C4-2B (cell line): ENCODE data around the gene RPP38.

ENCODE experiments used
- H3K27ac ChIP-seq: fragments of 450-650 bp; 2 replicates; pipeline ENCODE4 v1.5.1; 2017
- ZFX ChIP-seq: fragments of 450-650 bp; IDR thresholded peaks from 2 replicates; pipeline ENCODE4 v1.6.1; 2017
- TF ChIP-seq, protein P1 (sequence below): fragments of 450-650 bp; conservative IDR thresholded peaks from 2 replicates; pipeline ENCODE4 v1.5.1; 2017; ENCODE audit warnings: mild to moderate bottlenecking

Gene RPP38

DNA sequence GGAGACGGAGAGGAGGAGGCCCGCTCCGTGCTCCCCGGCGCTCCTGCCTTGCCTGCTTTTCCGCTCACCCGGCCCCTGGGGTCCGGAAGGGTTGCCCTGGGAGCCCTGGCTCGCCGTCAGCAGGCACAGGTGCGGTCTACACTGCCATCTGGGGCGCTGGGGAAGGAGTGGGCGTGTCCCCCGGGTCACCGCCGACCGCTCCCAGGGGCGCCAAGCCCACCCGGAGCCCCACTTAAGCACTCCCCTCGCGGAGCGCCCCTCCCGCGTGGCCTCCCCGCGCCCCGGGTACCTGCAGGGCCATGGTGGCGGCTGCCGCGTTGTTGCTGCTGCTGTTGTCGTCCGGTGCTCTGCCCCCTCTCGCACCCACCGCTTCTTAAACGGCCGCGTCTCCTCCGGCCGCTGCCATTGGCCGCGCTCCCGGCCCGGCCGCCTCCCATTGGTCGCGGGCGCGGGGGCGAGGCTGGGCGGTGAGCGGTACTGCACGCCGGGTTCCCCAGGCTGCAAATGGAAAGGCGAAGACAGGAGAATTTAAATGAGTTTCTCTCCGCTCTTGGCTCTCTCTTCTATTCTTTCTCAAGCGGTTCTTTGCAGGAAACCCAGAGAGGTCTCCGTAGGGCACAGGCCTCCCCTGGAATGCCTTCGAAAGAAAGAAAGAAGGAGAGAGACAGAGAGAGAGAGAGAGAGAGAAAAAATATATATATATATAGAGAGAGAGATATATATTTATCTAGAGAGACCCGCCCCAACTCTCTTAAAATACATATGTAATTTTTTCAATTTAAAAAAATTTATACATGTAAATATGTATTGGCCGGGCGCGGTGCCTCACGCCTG is 8.5 kb upstream of the RPP38 start, which contains the start of gene ACBD7:
Gene ACBD7 (minus strand): TSS at position 349 of the 834 bp plus-strand sequence. CDS start 48 bp downstream, at position 301.
- TF ChIP-seq, protein P1, sequence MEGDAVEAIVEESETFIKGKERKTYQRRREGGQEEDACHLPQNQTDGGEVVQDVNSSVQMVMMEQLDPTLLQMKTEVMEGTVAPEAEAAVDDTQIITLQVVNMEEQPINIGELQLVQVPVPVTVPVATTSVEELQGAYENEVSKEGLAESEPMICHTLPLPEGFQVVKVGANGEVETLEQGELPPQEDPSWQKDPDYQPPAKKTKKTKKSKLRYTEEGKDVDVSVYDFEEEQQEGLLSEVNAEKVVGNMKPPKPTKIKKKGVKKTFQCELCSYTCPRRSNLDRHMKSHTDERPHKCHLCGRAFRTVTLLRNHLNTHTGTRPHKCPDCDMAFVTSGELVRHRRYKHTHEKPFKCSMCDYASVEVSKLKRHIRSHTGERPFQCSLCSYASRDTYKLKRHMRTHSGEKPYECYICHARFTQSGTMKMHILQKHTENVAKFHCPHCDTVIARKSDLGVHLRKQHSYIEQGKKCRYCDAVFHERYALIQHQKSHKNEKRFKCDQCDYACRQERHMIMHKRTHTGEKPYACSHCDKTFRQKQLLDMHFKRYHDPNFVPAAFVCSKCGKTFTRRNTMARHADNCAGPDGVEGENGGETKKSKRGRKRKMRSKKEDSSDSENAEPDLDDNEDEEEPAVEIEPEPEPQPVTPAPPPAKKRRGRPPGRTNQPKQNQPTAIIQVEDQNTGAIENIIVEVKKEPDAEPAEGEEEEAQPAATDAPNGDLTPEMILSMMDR: no peak; the same call in 1 of the 2 replicates
- TF ChIP-seq ZFX: no peak
- H3K27ac ChIP-seq: peak within 1 kb of the TSS; percentile 67

- TF ChIP-seq, protein P1: no peak
- no peak for TF ChIP-seq ZFX
- H3K27ac ChIP-seq: no peak overlapping the region
Observed at GRCh38 chr10:15091418-15091817, 5.7 kb upstream of the RPP38 start.

GRCh38 chr10:15092855-15093408 is 4.2 kb upstream of the RPP38 start:
- no peak overlapping the region for H3K27ac ChIP-seq
- TF ChIP-seq, protein P1: no peak
- TF ChIP-seq ZFX: no peak

DNA sequence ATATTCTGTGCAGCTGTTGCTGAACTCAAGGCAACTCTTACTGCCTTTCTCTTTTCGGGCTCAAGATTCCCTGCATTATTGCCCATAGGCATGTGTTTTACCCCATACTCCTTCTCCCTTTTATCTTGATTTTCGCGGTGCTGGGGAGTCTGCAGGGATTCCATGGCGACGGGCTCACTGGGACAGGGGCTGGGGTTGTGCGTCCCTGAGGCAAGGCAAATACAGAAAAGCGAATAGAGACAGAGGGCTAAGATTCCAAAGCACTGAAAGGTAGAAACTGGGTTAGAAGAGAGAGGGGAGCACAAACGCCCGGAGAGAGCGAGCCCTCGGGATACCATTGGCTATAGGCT is 519 bp upstream of the RPP38 start:
- peak overlapping the region; percentile 99 for H3K27ac ChIP-seq
- TF ChIP-seq, protein P1: no peak
- TF ChIP-seq ZFX: no peak

DNA sequence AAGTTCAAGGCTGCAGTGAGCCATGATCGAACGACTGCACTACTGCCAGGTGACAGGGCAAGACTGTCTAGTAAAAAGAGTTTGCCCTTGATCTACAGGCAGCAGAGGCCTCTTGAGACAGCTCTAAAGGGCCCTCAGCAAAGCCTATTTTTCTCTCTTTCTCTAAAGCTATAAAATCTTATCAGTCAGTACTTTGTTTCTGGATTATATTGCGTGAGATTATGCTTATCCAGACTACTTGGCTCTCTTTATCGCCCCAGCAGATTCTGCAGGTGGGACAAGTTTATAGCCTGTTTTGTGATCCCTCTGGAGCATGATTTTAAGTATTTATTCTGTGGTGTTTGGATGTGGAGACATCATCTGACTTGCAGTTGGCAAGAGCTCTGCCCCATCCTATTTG is 2.7 kb downstream of the RPP38 start:
- H3K27ac ChIP-seq: no peak overlapping the region
- TF ChIP-seq, protein P1: no peak
- TF ChIP-seq ZFX: no peak

DNA sequence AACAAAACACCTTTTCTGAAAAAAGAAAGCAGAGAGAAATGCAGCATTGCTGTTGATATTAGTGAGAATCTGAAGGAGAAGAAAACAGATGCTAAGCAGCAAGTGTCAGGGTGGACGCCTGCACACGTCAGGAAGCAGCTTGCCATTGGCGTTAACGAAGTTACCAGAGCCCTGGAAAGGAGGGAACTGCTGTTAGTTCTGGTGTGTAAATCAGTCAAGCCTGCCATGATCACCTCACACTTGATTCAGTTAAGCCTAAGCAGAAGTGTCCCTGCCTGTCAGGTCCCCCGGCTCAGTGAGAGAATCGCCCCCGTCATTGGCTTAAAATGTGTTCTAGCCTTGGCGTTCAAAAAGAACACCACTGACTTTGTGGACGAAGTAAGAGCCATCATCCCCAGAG is 6.4 kb downstream of the RPP38 start:
- no peak overlapping the region for H3K27ac ChIP-seq
- TF ChIP-seq ZFX: no peak
- TF ChIP-seq, protein P1: no peak

- TF ChIP-seq, protein P1: peak; percentile 97
- TF ChIP-seq ZFX: no peak
- H3K27ac ChIP-seq: no peak overlapping the region
Observed at GRCh38 chr10:15106352-15107013, 9.3 kb downstream of the RPP38 start.
